NCI-H345 treated with DMSO at 0.1 percent for 48 hours (cell line): ENCODE data around the gene TANGO6.
"Not testable (repeated sequence)": the region's sequence is repeated elsewhere in the genome, so short reads cannot be mapped to it uniquely, and the experiment has no call there.

Experiments used
- DNase-seq: peaks from one replicate; lab custom pipeline; 2025; ENCODE audit not compliant: unreplicated experiment; lab: John Stamatoyannopoulos, UW

The TANGO6 gene

GRCh38 chr16:68960910-68961309 is 117.6 kb downstream of the TANGO6 start:
- DNase-seq, result no peak

- no peak for DNase-seq
Measured at GRCh38 chr16:68961778-68962402, 118.6 kb downstream of the TANGO6 start.

- DNase-seq, result no peak
Measured at GRCh38 chr16:68969338-68969737, 126.0 kb downstream of the TANGO6 start.

- DNase-seq, result peak; percentile 69
Measured at GRCh38 chr16:68972013-68972412, 128.7 kb downstream of the TANGO6 start.

- peak; percentile 62 for DNase-seq
Measured at GRCh38 chr16:68972720-68973119, 129.4 kb downstream of the TANGO6 start.

GRCh38 chr16:68973611-68974120 is 130.3 kb downstream of the TANGO6 start:
- DNase-seq, result peak; percentile 51

GRCh38 chr16:68978303-68978954 is 135.1 kb downstream of the TANGO6 start:
- DNase-seq, result no peak

GRCh38 chr16:68980695-68981315 is 137.5 kb downstream of the TANGO6 start:
- no peak for DNase-seq

GRCh38 chr16:68981971-68982370 is 138.6 kb downstream of the TANGO6 start:
- no peak for DNase-seq

GRCh38 chr16:68984467-68984866 is 141.1 kb downstream of the TANGO6 start:
- no peak for DNase-seq

GRCh38 chr16:68985268-68985667 is 141.9 kb downstream of the TANGO6 start:
- no peak for DNase-seq

GRCh38 chr16:68985855-68986254 is 142.5 kb downstream of the TANGO6 start:
- DNase-seq, result no peak

GRCh38 chr16:68987734-68988457 is 144.6 kb downstream of the TANGO6 start:
- no peak for DNase-seq

GRCh38 chr16:68990172-68990845 is 147.0 kb downstream of the TANGO6 start:
- not testable (repeated sequence) for DNase-seq

- no peak for DNase-seq
Measured at GRCh38 chr16:68991075-68991474, 147.7 kb downstream of the TANGO6 start.

- no peak for DNase-seq
Measured at GRCh38 chr16:68992521-68992920, 149.2 kb downstream of the TANGO6 start.

GRCh38 chr16:68993456-68993855 is 150.1 kb downstream of the TANGO6 start:
- no peak for DNase-seq

- no peak for DNase-seq
Measured at GRCh38 chr16:68993885-68994284, 150.6 kb downstream of the TANGO6 start.

- DNase-seq, result no peak
Measured at GRCh38 chr16:68994324-68994723, 151.0 kb downstream of the TANGO6 start.

GRCh38 chr16:68995011-68995504 is 151.7 kb downstream of the TANGO6 start:
- peak; percentile 65 for DNase-seq

- DNase-seq, result no peak
Measured at GRCh38 chr16:68997564-68997963, 154.2 kb downstream of the TANGO6 start.
